Measurements from ENCODE around the gene LAMTOR3.
A peak's percentile ranks its signal among the peaks of the same experiment; 100 is the strongest.

LAMTOR3 gene

GRCh38 chr4:99894161-99894997, at the start of gene LAMTOR3:
Gene LAMTOR3 (minus strand): TSS chr4:99894427. CDS start chr4:99893963, 464 bp downstream.
- peak; percentile 77 for DNase-seq

- DNase-seq = no peak
Observed at GRCh38 chr4:99938243-99938753, 44.1 kb upstream of the LAMTOR3 start.

- DNase-seq = no peak
Observed at GRCh38 chr4:99934891-99935290, 40.7 kb upstream of the LAMTOR3 start.

GRCh38 chr4:99927566-99927965, 33.3 kb upstream of the LAMTOR3 start:
- no peak for DNase-seq

GRCh38 chr4:99921174-99921573, 26.9 kb upstream of the LAMTOR3 start:
- no peak for DNase-seq

GRCh38 chr4:99918656-99919055, 24.4 kb upstream of the LAMTOR3 start:
- no peak for DNase-seq

- no peak for DNase-seq
Observed at GRCh38 chr4:99917575-99917974, 23.3 kb upstream of the LAMTOR3 start.

GRCh38 chr4:99915449-99915848, 21.2 kb upstream of the LAMTOR3 start:
- no peak for DNase-seq

GRCh38 chr4:99894998-99895397, 771 bp upstream of the LAMTOR3 start:
- no peak for DNase-seq

- no peak for DNase-seq
Observed at GRCh38 chr4:99893839-99894160, 427 bp downstream of the LAMTOR3 start.

- DNase-seq = no peak
Observed at GRCh38 chr4:99893029-99893428, 1.2 kb downstream of the LAMTOR3 start.

- DNase-seq = no peak
Observed at GRCh38 chr4:99891351-99891750, 2.9 kb downstream of the LAMTOR3 start.

GRCh38 chr4:99887837-99888236, 6.4 kb downstream of the LAMTOR3 start:
- no peak for DNase-seq

GRCh38 chr4:99886146-99886545, 8.1 kb downstream of the LAMTOR3 start:
- DNase-seq = no peak

- no peak for DNase-seq
Observed at GRCh38 chr4:99885687-99886086, 8.5 kb downstream of the LAMTOR3 start.

GRCh38 chr4:99885063-99885664, 9.1 kb downstream of the LAMTOR3 start:
- peak; percentile 10 for DNase-seq

- no peak for DNase-seq
Observed at GRCh38 chr4:99879458-99879857, 14.8 kb downstream of the LAMTOR3 start.

GRCh38 chr4:99878604-99879003, 15.6 kb downstream of the LAMTOR3 start:
- no peak for DNase-seq

- DNase-seq = no peak
Observed at GRCh38 chr4:99876946-99877345, 17.3 kb downstream of the LAMTOR3 start.

- no peak for DNase-seq
Observed at GRCh38 chr4:99875071-99875470, 19.2 kb downstream of the LAMTOR3 start.

GRCh38 chr4:99872570-99872969, 21.7 kb downstream of the LAMTOR3 start:
- no peak for DNase-seq

GRCh38 chr4:99868126-99868596, 26.1 kb downstream of the LAMTOR3 start:
- no peak for DNase-seq

GRCh38 chr4:99863804-99864203, 30.4 kb downstream of the LAMTOR3 start:
- no peak for DNase-seq

Measured in NCI-H1105 treated with DMSO at 0.1 percent for 48 hours (cell line).